GM18873 (cell line): ENCODE results near the gene DPH1.

Experiments
- ATAC-seq: cut with Tn5 transposase; IDR thresholded peaks from one replicate; pipeline ENCODE4 v1.9.1; 2021; ENCODE audit warnings: mild to moderate bottlenecking, moderate library complexity, moderate number of reproducible peaks; ENCODE audit not compliant: unreplicated experiment, low FRiP score

DPH1 gene

DNA sequence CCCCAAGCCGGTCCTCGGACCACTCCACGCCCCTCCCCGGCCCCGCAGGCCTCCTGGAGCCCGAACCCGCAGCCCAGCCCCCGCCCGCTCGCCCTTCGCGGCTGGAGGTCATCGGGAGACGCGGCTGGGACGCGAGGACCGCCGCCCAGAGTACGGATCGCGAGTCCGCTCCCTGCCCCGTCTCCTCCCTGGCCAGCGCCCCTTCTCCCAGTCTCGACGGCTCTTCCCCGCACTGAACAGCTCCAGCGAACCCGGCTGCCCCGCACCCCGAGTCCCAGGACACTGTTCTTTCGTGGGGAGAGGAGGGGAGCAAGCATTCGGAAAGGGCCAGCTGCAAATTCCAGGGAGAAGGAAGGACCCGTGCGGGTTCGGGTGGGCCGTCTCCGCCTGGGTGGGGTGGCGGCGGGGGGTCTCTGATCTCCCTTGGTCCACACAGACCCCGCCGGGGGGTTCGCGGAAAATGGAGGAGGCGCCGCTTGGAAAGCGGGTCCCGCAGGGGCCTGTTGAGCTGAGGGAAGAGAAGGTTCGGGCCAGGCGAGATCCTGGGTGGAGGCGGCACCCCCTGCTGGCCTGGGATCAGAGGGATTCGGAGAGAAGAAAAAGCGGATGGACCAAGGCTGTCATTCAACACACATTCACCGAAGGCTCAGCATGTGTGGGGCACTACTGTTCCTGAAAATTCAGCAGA lies 4.2 kb upstream of the DPH1 start:
- ATAC-seq, result no peak

DNA sequence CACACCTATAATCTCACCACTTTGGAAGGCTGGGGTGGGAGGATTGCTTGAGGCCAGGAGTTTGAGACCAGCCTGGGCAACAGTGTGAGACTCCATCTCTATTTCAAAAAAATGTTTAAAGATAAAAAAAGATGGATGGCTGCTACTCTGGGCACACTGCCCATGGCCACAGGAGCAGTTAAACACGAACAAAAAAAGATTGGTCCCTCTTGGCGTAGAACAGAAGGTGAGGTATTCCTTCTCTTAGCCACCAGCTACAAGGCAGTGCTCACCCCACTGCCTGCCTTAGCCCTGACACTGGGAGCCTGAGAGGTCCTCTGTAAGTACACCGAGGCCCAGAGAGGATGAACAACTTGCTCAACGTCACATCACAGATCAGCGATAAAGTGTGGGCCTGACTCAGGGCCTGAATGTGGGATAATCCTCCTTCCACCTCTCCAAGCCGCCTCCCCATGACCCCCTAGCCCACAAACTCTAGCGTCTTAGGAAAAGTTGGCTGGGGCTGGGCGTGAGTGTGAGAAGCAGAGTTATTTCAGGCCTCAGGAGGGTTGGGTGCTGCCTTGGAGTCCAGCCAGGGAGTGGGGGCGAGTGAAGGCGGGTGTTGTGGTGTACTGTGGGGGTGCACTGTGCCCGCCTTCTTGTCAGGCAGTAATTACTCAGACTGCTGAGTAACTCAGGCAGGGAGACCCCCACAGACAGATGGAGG lies 2.3 kb upstream of the DPH1 start:
- ATAC-seq, result no peak

- ATAC-seq, result no peak
Measured at GRCh38 chr17:2028234-2028614, 1.7 kb upstream of the DPH1 start.

- ATAC-seq, result no peak
Measured at GRCh38 chr17:2028737-2029136, 1.2 kb upstream of the DPH1 start.

DNA sequence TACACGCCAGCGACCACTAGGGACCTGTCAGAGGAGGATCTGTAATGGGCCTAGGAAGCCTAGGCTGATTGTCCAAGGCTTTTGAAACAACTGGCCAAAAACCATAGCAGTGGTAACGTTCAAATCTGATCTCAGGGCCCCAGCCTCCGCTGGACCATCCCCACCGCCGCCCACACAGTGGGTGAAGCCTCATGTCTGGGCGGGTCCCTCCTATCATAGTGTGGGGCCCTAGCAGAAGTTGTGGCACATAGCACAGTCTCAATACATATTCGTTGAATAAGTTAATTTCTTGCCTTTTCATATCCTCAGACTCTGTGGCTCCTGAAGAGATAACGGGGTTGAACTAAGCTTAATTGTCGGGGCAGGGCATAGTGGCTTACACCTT lies 818 bp downstream of the DPH1 start:
- ATAC-seq, result no peak

DNA sequence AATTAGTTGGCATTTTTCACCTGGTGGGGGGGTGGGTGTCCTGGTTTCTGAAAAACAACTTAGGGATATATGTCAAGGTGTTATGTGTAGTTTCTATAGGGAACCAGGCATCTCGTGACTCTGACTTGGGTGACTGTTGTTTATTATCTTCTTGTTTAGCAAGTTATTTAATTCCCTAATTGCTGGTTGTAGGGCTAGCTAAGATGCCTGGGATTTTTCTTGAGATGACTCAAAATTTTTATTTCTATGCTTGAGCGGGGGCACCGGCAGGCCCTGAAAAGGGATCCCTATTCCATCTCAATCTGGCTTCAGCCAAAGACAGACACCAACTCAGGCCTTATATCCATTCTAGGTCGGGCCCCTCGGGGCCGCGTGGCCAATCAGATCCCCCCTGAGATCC lies 3.2 kb downstream of the DPH1 start:
- ATAC-seq, result no peak

- no peak for ATAC-seq
Measured at GRCh38 chr17:2034157-2034556, 4.2 kb downstream of the DPH1 start.

- ATAC-seq, result no peak
Measured at GRCh38 chr17:2034806-2035540, 5.0 kb downstream of the DPH1 start.

DNA sequence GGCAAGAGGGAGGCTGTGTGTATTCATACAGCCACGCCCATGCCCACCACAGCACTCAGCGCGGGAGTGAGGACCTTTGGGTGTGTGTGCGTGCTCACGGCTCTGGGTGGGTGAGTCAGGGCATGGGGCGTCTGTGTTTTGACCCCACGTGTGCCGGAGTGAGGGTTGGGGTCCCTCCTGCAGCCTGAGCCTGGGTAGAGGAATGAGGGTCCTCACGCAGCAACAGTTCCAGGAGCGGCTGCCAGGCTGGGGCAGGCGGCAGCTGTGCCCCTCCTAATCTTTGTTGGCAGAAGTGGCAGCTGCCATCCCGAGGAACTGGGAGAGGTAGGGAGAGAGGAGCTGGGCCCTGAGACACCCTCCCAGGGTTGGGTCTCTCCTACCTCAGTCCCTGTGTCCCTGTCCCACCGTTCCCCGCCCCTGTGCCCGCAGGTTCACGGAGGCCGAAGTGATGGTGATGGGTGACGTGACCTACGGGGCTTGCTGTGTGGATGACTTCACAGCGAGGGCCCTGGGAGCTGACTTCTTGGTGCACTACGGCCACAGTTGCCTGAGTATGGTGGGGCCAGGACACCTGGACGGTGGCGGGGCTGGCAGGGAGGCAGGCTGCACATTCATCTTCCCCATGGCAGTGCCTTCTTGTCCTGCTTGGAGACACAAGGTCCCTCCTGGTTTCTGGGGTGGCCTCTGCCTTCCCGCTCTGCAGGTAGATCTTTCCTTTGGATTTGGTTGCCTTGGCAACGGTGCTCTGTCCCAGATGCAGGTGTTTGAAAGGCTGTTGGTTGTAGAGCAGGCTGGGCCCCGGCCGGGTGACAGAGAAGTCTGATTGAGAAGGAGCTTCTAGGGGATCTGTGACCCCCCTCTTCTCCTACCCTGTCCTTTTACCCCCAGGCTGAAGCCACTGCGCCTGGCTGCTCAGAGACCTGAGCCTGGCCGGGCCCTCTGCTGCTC lies 5.9 kb downstream of the DPH1 start:
- no peak for ATAC-seq

DNA sequence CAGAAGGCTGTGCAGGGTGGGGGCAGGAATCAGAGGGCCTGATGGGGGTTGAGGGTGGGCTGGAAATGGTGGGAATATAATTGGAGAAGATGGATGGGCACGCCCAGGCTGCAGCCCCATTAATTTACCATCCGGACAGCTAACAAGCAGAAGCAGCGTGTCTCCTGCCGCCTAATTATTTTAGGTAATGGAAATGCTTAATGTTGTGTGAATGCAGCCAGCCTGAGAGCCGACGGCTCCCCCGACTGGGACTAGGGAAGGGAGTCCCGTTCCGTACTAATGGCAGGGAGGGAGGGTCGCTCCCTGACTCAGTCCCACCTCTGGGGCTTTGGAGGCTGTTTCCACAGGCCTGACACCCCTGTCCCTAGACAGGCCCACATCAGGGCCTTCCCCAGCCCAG lies 7.2 kb downstream of the DPH1 start:
- ATAC-seq, result no peak

DNA sequence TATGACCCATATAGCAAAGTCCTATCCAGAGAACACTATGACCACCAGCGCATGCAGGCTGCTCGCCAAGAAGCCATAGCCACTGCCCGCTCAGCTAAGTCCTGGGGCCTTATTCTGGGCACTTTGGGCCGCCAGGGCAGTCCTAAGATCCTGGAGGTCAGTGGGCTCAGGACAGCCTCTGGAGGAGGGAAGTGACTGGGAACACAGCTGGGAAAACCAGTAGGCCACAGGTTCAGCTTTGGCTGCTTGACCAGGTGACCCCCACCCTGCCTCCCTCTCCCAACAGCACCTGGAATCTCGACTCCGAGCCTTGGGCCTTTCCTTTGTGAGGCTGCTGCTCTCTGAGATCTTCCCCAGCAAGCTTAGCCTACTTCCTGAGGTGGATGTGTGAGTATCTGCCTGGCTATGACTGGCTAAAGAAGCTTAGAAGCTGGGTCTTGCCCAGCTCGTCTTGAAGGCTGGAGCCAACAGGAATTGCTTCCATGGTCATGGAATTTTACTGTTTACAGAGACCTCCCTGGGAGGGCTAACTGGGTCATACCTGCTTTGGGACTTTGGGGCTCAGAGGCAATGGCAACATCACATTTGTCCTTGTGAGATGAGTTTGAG lies 10.4 kb downstream of the DPH1 start:
- no peak for ATAC-seq

GRCh38 chr17:2040942-2041560 lies 11.1 kb downstream of the DPH1 start:
- no peak for ATAC-seq

- ATAC-seq, result peak; percentile 89
Measured at GRCh38 chr17:2041561-2042389, 11.8 kb downstream of the DPH1 start, which contains the start of gene OVCA2. OVCA2 (plus strand) TSS chr17:2042022; CDS start chr17:2042048, 26 bp downstream.

- no peak for ATAC-seq
Measured at GRCh38 chr17:2042390-2042847, 12.5 kb downstream of the DPH1 start.

- no peak for ATAC-seq
Measured at GRCh38 chr17:2042933-2043332, 13.0 kb downstream of the DPH1 start.

GRCh38 chr17:2043785-2044184 lies 13.8 kb downstream of the DPH1 start:
- ATAC-seq, result no peak

DNA sequence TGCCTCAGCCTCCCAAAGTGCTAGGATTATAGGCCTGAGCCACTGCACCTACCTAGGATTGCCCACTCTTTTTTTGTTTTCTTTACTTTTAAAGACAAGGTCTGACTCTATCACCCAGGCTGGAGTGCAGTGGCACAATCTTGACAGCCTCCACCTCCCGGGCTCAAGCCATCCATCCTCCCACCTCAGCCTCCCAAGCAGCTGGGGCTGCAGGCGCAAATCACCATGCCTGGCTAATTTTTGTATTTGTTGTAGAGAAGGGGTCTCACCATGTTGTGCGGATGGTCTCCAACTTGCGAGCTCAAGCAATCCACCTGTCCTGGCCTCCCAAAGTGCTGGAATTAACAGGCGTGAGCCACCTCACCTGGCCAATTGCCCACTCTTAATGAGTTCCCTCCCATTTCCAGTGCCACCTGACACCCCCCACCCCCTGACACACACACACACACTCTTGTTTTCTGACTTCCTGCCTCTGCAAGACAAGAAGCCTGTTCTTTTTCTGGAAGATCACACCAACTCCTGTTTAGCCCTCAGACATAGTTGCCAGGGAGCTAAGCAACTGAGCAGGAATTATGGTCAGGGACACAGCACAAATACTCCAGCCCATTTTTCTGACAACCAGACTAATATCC lies 14.4 kb downstream of the DPH1 start:
- no peak for ATAC-seq

DNA sequence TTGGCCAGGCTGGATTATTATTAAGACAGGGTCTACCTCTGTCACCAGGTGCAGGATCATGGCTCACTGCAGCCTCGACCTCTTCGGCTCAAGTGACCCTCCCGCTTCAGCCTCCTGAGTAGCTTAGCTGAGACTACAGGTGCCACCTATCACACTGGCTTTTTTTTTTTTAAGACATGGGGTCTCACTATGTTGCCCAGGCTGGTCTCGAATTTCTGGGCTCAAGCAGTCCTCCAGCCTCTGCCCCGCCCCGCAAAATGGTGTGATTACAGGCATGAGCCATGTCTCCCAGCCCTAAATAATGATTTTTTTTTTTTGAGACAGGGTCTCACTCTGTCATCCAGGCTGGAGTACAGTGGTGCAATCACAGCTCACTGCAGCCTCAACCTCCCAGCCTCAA lies 17.6 kb downstream of the DPH1 start:
- ATAC-seq, result no peak
